IMR-90 (cell line): ENCODE results near the gene ARHGEF10L.

ENCODE experiments used
- BHLHE40 ChIP-seq: fragments of 150-350 bp; IDR thresholded peaks from 2 replicates; pipeline ENCODE4 v1.6.1; 2016; ENCODE audit warnings: mild to moderate bottlenecking, low read depth, low read length
- CEBPB ChIP-seq: IDR thresholded peaks from 2 replicates; pipeline ENCODE4 v1.6.1; 2012; ENCODE audit warnings: low read depth, low read length, improper control_type of control experiment
- FOS ChIP-seq: fragments of 150-350 bp; IDR thresholded peaks from 2 replicates; pipeline ENCODE4 v1.6.1; 2016; ENCODE audit warnings: low read depth, low read length
- MAFK ChIP-seq: IDR thresholded peaks from 2 replicates; pipeline ENCODE4 v1.6.1; 2012; ENCODE audit warnings: low read depth, low read length, improper control_type of control experiment
- MAZ ChIP-seq: IDR thresholded peaks from 2 replicates; pipeline ENCODE4 v1.6.1; 2012; ENCODE audit warnings: low read depth, mild to moderate bottlenecking, low read length, improper control_type of control experiment, moderate library complexity, borderline replicate concordance
- NFE2L2 ChIP-seq: fragments of 150-350 bp; IDR thresholded peaks from 2 replicates; pipeline ENCODE4 v1.6.1; 2016; ENCODE audit warnings: low read depth, mild to moderate bottlenecking, low read length
- POLR2A ChIP-seq: IDR thresholded peaks from 2 replicates; pipeline ENCODE4 v1.6.1; 2012; ENCODE audit warnings: mild to moderate bottlenecking, low read depth, low read length
- RAD21 ChIP-seq: IDR thresholded peaks from 2 replicates; pipeline ENCODE4 v1.6.1; 2012; ENCODE audit warnings: low read length, improper control_type of control experiment
- RCOR1 ChIP-seq: IDR thresholded peaks from 2 replicates; pipeline ENCODE4 v1.6.1; 2012; ENCODE audit warnings: mild to moderate bottlenecking, low read length, improper control_type of control experiment; ENCODE audit not compliant: insufficient replicate concordance
- RFX5 ChIP-seq: IDR thresholded peaks from 2 replicates; pipeline ENCODE4 v1.8.0; 2012; ENCODE audit warnings: low read depth, mild to moderate bottlenecking, low read length, moderate library complexity
- SMC3 ChIP-seq: fragments of 150-350 bp; IDR thresholded peaks from 2 replicates; pipeline ENCODE4 v1.6.1; 2016; ENCODE audit warnings: low read depth, mild to moderate bottlenecking, antibody characterized with exemption, low read length, moderate library complexity
- USF2 ChIP-seq: fragments of 150-350 bp; IDR thresholded peaks from 2 replicates; pipeline ENCODE4 v1.6.1; 2017; ENCODE audit warnings: mild to moderate bottlenecking, antibody characterized with exemption, low read length, low read depth
- TF ChIP-seq, protein P1 (sequence below): conservative IDR thresholded peaks from 2 replicates; pipeline ENCODE4 v1.5.1; 2012; ENCODE audit warnings: mild to moderate bottlenecking, low read depth, low read length, improper control_type of control experiment
- TF ChIP-seq, protein P2 (sequence below): fragments of 150-350 bp; IDR thresholded peaks from 2 replicates; pipeline ENCODE4 v1.6.1; 2016; ENCODE audit warnings: low read depth, mild to moderate bottlenecking, low read length, moderate library complexity, borderline replicate concordance

DNA sequence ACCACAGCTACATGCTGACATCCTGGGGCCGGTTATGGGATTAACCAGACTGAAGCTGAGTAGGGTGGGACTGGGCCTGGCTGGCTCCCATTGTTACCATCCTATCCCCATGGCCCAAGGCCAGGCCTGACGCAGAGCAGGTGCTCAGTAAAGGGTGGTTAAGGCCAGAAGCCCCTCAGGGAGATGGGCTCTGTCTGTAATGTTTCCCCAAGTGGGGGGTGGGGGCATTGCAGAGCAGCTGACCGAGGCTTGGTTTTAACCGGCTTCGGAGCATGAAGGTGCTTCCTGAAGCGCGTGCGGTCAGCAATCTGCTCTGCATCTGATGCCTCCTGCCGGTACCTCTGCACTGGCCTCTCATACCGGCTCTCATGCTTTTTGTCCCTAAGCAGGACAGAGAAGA is 132.2 kb downstream of the ARHGEF10L start:
- TF ChIP-seq, protein P1, sequence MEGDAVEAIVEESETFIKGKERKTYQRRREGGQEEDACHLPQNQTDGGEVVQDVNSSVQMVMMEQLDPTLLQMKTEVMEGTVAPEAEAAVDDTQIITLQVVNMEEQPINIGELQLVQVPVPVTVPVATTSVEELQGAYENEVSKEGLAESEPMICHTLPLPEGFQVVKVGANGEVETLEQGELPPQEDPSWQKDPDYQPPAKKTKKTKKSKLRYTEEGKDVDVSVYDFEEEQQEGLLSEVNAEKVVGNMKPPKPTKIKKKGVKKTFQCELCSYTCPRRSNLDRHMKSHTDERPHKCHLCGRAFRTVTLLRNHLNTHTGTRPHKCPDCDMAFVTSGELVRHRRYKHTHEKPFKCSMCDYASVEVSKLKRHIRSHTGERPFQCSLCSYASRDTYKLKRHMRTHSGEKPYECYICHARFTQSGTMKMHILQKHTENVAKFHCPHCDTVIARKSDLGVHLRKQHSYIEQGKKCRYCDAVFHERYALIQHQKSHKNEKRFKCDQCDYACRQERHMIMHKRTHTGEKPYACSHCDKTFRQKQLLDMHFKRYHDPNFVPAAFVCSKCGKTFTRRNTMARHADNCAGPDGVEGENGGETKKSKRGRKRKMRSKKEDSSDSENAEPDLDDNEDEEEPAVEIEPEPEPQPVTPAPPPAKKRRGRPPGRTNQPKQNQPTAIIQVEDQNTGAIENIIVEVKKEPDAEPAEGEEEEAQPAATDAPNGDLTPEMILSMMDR: no peak
- TF ChIP-seq RCOR1: no peak
- TF ChIP-seq RAD21: no peak
- no peak for TF ChIP-seq POLR2A
- no peak for TF ChIP-seq CEBPB
- no peak for TF ChIP-seq USF2
- no peak for TF ChIP-seq RFX5
- no peak for TF ChIP-seq MAFK
- TF ChIP-seq SMC3: no peak
- TF ChIP-seq FOS: no peak
- TF ChIP-seq BHLHE40: no peak
- TF ChIP-seq, protein P2, sequence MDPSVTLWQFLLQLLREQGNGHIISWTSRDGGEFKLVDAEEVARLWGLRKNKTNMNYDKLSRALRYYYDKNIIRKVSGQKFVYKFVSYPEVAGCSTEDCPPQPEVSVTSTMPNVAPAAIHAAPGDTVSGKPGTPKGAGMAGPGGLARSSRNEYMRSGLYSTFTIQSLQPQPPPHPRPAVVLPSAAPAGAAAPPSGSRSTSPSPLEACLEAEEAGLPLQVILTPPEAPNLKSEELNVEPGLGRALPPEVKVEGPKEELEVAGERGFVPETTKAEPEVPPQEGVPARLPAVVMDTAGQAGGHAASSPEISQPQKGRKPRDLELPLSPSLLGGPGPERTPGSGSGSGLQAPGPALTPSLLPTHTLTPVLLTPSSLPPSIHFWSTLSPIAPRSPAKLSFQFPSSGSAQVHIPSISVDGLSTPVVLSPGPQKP: no peak
- no peak for TF ChIP-seq MAZ
- TF ChIP-seq NFE2L2: no peak
